HG03354 (cell line): ENCODE results near the gene STMN3.

ENCODE experiments used
- ATAC-seq: cut with Tn5 transposase; IDR thresholded peaks from one replicate; pipeline ENCODE4 v1.9.1; 2021; ENCODE audit warnings: mild to moderate bottlenecking; ENCODE audit not compliant: unreplicated experiment, poor library complexity, severe bottlenecking

STMN3 gene

DNA sequence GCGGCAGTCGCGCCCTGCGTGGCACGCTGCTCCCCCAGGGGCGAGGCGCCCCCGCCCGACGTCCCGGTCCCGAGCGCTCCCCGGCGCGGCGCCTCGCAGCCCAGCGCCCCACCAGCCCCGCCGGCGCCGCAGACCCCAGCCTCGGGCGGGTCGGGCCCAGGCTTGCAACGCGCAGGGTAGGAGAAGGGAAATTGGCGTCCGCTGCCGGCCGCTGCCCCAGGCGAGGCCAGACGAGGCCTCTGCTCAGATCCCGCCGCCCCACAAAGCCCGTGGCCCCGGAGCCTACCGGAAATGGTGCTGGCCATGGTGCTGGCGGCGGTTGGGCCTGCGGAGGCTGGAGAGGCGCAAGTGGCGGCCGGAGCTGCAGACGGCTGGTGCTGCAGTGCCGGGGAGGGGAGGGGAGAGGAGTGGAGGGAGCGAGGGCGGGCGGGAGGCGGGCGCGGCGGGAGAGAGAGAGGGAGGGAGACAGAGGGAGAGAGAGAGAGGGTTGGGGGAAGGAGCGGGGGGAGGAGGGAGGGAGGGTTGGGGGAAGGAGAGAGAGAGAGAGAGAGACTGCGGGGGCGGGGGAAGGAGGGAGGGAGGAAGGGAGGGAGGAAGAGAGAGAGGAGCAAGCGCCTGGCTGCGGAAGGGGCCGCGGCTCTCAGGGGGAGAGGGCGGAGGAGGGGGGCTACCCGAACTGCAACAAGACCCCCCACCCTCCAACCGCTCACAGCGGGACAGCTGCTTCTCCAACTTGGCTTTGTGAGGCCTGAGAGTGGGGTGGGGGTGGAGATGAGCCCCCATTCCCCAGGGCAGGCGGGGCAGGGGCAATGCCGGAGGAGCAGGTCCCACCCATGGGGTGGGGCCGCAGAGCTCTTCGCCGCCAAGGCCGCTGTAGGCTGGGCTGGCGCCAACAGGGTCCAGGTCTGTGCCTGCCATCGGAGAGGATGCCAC lies at the start of gene STMN3:
TSS of gene STMN3 (minus strand) at position 384 of the 933 bp plus-strand sequence. CDS start at position 305, 79 bp downstream.
- ATAC-seq: no peak

DNA sequence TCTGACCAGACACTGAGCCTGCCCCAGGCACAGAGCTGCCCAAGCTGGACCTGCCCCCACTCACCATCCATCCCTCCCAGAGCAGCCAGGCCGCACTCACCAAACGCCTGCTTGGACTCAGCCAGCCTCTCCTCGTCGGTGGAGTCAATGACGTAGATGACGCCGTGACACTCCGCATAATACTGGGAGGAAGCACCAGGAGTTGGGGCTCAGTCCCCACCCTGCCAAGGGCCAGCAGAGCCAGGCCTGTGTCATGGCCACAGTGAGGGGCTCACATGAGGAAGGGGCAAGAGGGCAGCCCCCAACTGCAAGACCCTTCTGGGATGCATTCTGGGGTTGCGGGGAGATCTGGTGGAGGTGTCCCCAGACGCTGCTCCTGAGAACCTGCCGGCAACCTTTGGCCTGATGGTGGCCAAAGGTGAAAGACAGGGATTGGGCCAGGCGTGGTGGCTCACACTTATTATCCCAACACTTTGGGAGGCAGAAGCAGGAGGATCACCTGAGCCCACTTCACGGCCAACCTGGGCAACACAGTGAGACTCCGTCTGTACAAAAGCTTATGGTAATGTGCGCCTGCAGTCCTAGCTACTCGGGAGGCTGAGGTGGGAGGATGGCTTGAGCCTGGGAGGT lies 48.9 kb upstream of the STMN3 start:
- no peak for ATAC-seq

DNA sequence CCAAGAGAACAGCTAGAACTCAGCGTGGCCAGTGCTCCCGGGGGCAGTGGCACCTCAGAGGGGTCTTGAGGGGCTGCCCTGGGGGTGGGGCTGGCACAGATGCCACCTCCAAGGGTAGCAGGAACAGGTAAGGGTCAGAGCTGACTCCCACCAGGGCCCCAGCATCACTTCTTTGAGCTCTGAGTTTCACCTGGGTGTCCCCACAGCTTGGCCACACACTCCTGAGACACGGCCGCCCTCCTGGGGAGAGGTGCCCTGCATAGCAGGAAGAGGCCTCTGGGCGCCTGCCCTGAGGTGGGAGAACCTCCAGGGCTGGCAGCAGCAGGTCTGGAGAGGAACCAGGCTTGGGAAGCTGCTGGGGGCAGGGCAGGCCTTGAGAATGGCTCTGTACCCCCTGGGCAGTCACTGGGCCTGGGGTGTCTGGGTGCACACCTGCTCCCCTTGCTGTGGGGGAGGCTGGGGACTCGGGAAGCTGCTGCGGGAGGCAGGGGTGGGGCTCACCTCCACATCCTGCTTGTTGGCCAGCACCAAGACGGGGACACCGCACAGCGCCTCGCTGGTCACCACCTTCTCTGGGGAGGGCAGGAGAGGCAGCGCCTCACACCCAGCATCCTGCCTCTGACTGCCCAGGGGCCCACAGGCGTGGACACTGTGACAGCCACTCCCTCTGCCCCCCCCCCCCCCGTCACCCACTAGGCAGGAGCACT lies 48.3 kb upstream of the STMN3 start:
- ATAC-seq: no peak

DNA sequence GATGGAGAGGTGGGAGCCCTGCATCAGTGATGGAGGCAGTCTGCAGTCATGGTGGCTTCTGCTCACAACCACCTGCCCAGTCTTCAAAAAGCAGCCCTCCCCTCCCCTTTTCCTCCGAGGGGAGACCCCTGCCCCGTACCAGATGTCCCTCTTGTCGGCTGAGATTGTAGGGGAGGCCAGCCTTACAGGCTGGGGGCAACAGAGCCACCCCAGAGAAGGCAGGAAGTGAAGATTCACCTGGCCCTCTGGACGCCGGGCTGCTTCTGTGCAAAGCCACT lies 47.8 kb upstream of the STMN3 start:
- no peak for ATAC-seq

DNA sequence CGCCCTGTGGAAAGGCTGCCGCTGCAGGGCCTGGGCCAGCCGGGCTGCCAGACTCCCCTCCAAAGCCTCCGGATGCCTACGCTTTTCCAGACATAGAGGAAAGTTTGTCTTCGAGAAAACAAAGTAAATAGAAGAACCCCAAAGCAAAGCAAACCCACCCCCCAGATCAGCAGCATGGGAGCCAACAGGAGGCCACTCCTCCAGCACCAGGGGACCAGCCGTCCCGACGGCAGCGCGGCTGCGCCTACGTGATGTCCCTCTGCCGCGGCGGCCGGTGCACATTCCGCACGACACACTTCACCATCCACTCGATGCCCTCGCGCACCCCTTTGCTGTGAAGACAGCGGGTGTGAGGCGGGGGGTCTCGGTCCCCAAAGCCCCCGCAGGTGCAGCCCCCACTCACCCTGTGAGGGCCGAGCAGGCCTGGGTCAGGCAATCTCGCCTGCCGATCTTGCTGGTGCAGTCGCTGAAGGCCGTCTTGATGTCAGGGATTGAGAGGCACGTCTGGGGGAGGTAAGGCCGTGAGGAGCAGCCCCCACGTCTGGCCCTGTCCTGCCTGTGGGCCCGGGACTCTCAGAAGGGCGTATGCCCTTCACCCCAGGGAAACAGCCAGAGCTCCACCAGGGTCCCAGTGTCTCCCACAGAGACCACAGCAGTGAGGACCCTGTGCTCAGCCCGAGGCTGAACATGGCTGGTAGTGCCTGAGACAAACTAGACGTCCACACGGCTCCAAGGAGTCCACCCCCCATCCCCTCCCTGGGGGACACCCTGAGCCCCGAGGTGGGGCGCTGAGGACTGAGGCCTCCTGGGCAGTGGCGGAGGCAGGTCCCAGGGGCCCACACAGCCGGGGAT lies 47.2 kb upstream of the STMN3 start:
- no peak for ATAC-seq

DNA sequence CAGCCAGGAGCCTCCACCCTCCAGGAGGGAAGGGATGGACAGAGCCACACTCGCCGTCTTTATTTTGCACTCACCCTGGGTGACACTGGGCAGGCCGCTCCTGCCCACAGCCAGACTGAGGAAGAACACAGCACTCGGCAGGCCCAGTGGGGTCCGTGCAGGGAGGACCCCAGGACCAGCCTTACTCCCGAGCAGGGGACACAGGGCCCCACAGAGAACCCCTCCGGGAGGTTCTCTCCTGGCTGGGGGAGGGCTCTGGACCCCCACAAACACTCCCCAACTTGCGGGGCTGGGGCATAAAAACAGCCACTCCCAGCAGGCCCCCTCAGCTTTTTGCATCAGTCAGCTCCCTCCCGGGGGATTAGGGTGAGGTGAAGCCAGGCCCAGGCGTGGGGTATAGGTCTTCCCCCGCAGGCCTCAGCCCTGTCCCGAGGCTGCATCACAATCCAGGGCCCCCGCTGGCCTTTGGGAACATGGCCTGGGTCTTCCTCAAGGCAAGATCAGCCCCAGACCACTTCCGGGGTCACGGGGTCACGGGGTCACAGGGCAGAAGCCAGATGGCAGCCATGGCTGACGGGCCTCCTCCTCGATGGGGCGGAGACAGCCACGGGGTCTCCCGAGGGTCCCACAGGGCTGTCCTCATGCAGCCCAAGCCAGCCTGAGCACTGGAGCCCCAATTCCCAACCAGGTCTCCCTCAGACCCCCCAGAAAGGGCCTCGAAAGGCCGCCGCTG lies 46.4 kb upstream of the STMN3 start:
- ATAC-seq: no peak

DNA sequence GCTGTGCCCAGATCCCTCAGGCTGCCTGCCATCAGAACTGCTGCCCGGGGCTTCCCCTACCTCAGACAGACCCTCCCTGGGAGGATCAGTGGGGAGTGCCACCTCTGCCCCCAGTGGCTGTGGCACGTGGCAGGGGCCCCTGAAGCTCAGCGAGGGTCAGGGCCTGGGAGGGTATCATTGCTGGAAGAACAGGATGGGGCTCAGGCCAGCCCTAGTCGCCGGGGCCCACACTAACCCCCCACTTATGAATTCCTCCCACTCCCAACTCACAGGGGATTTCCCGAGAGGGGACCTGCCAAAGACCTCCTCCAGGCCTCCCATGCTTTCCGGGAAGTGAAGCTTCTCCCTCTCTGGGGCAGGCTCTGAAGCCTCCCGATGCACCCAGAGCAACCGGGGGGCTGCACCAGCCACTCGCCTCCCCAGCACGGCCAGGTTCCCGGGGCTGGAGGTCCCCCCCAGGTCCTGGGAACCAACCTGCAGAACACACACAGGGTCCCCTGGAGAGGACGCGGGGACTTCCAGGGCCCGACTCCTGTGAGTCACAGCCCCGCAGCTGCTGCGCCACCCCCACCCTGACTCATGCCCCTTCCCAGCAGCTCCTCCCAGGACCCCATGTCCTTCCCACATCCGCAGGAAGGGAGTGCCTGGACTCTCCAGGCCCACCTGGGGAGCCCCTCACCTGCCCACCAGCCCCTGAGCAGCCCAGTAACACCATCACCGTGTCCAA lies 45.7 kb upstream of the STMN3 start:
- ATAC-seq: no peak

DNA sequence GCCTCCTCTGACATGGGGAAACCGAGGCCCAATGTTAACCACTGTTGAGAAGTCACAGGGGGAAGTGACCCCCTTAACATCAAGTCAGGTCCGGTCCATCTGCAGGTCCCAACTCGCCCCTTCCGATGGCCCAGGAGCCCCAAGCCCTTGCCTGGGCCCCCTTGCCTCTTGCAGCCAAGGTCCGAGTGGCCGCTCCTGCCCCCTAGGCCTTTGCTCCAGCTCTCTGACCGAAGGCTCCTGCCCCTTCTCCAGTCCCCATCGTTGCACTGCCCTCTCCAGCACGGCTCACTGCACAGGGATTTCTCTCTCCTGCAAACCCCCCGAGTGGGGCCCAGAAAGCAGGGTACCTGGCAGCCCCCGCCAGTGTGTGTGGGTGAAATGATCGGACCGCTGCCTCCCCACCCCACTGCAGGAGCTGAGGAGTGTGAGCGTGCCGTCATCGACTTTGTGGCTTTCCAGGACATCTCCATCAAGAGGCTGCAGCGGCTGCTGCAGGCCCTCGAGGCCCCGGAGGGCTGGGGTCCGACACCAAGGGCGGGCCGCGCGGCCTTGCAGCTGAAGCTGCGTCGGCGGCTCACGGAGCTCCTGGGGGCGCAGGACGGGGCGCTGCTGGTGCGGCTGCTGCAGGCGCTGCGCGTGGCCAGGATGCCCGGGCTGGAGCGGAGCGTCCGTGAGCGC lies 44.8 kb upstream of the STMN3 start:
- no peak for ATAC-seq

DNA sequence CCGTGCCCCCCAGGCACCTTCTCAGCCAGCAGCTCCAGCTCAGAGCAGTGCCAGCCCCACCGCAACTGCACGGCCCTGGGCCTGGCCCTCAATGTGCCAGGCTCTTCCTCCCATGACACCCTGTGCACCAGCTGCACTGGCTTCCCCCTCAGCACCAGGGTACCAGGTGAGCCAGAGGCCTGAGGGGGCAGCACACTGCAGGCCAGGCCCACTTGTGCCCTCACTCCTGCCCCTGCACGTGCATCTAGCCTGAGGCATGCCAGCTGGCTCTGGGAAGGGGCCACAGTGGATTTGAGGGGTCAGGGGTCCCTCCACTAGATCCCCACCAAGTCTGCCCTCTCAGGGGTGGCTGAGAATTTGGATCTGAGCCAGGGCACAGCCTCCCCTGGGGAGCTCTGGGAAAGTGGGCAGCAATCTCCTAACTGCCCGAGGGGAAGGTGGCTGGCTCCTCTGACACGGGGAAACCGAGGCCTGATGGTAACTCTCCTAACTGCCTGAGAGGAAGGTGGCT lies 44.2 kb upstream of the STMN3 start:
- ATAC-seq: no peak

DNA sequence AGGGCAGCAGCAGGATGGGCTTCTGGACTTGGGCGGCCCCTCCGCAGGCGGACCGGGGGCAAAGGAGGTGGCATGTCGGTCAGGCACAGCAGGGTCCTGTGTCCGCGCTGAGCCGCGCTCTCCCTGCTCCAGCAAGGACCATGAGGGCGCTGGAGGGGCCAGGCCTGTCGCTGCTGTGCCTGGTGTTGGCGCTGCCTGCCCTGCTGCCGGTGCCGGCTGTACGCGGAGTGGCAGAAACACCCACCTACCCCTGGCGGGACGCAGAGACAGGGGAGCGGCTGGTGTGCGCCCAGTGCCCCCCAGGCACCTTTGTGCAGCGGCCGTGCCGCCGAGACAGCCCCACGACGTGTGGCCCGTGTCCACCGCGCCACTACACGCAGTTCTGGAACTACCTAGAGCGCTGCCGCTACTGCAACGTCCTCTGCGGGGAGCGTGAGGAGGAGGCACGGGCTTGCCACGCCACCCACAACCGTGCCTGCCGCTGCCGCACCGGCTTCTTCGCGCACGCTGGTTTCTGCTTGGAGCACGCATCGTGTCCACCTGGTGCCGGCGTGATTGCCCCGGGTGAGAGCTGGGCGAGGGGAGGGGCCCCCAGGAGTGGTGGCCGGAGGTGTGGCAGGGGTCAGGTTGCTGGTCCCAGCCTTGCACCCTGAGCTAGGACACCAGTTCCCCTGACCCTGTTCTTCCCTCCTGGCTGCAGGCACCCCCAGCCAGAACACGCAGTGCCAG lies 43.6 kb upstream of the STMN3 start, which contains the start of gene TNFRSF6B:
TSS of gene TNFRSF6B (plus strand) at position 25 of the 729 bp plus-strand sequence. CDS start at position 141, 116 bp downstream.
- ATAC-seq: no peak

DNA sequence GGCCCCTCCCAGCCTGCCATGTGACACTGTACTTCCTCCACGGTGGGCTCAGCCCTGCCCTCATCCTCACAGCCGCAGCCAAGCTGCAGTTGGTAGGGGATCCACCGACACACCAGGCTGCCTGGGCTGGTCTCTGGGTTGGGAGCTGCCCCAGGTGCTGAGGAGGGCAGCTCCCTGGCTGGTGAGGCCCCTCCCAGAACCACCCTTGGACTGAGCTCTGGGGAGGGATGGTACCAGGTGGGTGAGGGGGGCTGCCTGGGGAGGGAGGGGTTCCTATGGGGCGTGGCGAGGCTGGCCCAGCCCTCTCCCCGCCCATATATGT lies 43.0 kb upstream of the STMN3 start:
- no peak for ATAC-seq

DNA sequence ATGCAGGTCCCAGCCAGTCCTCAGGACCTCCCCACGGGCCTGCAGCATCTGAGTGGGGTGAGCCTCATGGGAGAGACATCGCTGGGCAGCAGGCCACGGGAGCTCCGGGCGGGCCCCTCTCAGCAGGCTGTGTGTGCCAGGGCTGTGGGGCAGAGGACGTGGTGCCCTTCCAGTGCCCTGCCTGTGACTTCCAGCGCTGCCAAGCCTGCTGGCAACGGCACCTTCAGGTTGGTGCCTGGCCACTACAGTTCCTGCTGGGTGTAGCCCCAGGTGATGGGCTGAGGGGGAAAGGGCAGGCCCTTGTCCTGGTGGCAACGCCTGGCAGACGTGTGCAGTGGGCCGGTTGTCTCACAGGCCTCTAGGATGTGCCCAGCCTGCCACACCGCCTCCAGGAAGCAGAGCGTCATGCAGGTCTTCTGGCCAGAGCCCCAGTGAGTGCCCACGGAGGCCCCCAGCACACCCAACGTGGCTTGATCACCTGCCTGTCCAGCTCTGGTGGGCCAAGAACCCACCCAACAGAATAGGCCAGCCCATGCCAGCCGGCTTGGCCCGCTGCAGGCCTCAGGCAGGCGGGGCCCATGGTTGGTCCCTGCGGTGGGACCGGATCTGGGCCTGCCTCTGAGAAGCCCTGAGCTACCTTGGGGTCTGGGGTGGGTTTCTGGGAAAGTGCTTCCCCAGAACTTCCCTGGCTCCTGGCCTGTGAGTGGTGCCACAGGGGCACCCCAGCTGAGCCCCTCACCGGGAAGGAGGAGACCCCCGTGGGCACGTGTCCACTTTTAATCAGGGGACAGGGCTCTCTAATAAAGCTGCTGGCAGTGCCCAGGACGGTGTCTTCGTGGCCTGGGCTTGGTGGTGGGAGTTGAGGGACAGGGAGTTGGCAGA lies 42.4 kb upstream of the STMN3 start:
- no peak for ATAC-seq

DNA sequence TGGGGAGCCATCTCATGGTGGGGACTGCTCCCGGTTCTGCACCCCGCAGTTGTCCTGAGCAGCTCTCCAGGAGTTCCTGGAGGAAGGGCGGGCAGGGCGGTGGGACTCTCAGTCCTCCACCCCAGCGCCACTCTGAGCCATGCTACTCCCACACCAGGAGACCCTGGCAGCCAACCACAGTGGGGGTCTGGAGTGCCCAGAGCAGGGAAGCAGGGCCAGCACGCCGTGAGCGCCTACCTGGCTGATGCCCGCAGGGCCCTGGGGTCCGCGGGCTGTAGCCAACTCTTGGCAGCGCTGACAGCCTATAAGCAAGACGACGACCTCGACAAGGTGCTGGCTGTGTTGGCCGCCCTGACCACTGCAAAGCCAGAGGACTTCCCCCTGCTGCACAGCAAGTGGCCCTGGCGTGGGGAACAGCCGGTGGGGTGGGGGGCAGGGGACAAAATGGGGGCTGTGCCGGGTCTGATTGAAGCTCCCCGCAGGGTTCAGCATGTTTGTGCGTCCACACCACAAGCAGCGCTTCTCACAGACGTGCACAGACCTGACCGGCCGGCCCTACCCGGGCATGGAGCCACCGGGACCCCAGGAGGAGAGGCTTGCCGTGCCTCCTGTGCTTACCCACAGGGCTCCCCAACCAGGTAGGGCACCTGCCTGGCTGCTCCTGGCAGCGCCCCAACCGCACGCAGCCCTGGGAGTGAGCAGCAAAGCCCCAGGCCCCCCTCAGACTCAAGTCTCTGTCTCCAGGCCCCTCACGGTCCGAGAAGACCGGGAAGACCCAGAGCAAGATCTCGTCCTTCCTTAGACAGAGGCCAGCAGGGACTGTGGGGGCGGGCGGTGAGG lies 41.6 kb upstream of the STMN3 start:
- ATAC-seq: no peak

DNA sequence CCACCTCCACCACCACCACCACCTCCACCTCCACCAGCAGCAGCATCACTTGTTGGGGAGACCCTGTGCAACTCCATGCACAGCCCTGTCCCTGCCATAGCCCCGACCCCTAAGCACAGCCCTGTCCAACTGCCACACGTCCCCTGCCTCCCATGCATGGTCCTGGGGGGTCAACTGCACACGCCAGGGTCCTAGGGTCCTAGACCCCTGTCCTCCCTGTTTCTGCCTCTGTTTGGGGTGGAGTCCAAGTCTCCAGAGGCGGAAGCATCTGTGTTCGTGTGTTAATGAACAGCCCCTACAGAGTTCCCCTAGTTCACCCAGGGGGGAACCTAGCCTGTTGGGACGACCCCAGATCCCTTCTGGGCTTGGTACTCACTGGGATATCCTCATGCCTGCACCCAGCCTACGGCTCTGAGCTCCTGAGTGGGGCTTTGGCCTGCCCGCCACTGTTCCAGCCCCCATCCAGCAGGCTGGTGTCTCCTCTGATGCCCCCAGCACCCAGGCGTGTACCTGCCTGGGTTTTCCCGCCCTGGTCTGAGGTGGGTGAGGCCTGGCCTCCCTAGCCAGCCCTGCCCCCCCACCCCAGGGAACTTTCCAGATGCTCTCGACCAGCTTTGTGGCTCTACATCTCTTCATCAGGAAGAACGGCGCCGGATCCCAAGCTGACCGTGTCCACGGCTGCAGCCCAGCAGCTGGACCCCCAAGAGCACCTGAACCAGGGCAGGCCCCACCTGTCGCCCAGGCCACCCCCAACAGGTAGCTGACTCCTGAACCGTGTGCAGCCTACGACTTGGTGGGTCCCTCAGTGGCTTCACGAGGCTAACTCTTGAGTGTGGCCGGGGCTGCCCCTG lies 40.7 kb upstream of the STMN3 start:
- ATAC-seq: no peak
